Measurements from ENCODE around the gene YKT6.
"Not testable (repeated sequence)": the region's sequence is repeated elsewhere in the genome, so short reads cannot be mapped to it uniquely, and the experiment has no call there.

The YKT6 gene

DNA sequence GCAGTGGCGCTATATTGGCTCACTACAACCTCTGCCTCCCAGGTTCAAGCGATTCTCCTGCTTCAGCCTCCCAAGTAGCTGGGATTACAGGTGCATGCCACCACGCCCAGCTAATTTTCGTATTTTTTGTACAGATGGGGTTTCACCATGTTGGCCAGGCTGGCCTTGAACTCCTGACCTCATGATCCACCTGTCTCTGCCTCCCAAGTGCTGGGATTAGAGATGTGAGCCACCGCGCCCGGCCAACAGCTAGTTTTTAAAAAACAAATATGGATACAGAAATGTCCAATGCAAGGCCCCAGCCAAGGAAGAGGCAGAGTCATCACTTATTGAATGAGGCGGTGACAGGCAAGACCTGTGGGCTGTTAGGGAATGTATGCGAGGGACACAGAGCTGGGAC is 28.9 kb upstream of the YKT6 start:
- FAIRE-seq; DNase-seq (ENCODE audit: insufficient read length, low spot score): not testable (repeated sequence)

DNA sequence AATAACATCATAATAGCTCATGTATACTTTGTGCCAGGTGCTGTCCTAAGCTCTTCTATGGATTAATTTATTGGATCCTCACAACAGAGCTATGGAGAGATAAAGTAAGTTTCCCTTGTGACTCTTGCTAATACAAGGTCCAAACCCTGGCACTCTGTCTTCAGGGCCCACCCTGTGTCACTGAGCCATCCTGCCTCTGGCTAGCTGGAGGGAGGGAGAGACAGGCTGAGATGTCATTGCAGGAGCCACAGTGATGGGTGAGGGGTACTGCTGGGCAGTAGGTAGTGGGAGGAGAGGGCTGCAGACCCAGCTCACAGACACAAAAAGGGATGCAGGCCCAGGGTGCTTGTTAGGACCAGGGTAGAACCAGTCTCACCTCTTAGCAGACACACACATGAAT is 28.4 kb upstream of the YKT6 start:
- FAIRE-seq = no peak

DNA sequence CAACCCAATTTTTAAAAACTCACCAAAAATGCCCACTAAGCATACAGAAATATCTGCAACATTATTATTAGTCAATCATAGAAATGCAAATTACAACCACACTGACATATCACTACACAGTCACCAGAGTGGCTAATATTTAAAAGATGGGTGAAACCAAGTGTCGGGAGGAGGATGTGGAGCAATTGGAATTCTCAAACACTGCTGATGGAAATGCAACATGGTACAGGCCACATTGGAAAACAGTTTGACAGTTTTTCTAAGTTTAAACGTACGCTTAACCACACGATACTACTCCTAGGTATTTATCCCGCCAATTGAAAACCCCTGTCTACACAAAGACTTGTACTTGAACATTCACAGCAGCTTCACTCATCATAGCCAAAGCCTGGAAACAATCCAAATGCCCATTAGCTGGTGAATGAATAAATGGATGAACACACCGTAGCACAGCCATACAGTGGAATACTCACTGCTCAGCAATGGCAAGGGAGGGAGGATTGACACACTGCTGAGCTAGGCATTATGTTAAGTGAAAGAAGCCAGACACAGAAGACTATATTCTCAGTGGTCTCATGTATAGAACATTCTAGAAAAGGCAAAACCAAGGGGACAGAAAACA is 27.9 kb upstream of the YKT6 start:
- no peak for FAIRE-seq
- DNase-seq (ENCODE audit: insufficient read length, low spot score) = no peak

More for the DNA sequence above, 28.4 kb upstream of the YKT6 start:
- no peak for DNase-seq (ENCODE audit: insufficient read length, low spot score)

DNA sequence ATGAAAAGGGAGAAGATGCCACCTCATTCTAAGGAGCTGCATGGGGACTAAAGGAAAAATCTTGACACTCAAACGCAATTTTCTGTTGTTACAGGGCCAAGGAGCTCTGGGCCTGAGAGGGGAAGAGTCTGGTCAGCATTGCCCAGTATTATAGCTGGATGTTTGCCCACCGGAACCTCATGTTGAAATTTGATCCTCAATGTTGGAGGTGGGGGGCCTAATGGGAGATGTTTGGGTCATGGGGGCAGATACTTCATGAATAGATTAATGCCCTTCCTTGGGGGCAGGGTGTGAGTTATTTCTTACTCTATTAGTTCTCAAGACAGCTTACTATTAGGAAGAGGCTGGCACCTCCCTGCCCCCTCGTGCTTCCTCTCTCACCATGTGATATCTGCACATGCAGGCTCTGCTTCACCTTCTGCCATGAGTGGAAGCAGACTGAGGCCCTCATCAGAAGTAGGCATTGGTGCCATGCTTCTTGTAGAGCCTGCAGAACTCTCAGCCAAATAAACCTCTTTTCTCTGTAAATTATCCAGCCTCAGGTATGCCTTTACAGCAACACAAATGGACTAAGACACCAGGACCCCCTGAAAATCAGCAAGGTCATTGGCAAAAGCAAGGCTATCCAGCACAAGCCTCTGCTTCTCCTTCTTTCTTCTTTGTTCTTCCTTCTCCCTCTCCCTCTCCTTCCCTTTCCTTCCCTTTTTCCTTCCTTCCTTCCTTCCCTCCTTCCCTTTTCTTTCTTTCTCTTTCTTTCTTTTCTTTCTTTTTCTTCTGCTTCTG is 26.7 kb upstream of the YKT6 start:
- no peak for DNase-seq (ENCODE audit: insufficient read length, low spot score)
- no peak for FAIRE-seq

DNA sequence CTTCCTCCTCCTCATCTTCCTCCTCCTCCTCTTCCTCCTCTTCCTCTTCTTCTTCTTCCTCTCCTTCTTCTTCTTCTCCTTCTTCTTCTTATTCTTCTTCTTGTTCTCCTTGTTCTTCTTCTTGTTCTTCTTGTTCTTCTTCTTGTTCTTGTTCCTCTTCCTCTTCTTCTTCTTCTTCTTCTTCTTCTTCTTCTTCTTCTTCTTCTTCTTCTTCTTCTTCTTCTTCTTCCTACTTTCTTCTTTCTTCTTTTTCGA is 26.2 kb upstream of the YKT6 start:
- DNase-seq (ENCODE audit: insufficient read length, low spot score); FAIRE-seq: not testable (repeated sequence)

DNA sequence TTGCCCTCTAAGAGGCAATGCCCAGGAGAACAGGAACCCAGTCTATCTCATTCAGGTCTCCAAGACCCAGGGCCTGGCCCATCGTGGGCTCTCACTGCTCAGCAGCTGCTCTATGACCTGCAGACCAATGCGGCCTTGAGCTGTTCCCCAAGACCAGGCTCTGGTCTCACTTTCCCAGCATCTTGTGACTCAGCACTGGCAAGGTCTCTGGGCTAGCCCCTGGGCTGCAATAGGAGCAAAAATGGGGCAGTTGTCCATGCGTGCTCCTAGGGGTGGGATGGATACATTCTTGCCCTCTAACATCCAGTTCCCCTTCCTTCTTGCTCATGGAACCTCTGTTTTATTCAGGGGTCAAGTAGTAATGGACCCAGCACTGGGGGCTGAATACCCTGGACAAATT is 25.0 kb upstream of the YKT6 start:
- no peak for DNase-seq (ENCODE audit: insufficient read length, low spot score)
- FAIRE-seq = no peak

DNA sequence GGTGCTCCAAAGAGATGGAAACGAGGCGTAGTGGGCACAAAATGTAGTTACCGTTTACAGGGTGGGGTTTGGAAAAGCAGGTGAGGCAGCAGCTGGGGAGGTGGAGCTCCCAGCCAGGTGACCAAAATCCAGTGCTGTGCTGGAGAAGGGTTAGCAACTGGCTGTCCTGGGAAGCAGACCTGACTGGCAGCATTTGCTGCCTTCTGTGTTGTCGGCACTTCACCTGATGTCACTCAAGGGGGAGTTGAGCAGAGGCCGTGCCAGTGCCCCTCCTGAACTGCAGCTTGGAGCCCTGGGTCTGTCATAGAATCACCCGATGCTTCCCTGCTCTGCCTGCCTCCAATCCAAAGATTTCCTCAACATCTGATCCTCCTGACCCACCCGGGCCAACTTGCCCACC is 24.3 kb upstream of the YKT6 start:
- DNase-seq (ENCODE audit: insufficient read length, low spot score) = no peak
- no peak for FAIRE-seq

DNA sequence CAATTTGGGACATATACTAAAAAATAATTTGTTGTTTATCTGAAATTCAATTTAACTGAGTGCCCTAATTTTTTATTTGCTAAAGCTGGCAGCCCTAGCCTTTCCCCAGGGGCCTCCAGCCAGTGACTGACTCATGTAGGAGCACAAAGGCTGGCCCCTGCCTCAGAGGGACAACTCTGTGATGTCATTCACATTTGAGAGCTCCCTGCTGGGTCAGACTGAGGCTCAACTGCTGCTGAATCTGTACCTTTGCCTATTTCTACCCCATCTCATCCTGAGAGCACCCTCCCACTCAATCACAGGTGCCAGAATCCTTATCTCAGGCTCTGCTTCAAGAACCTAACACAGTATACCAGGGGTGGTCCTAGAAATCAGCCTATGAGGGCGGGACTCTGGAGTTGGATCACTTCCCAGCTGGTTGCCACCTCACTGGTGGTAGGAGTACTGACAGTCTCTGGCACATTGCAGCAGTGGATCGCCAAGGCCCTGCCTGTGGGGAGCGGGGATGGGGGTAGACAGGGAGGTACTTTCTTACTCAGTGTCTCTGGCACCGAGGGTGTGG is 23.1 kb upstream of the YKT6 start:
- DNase-seq (ENCODE audit: insufficient read length, low spot score) (no peak), FAIRE-seq (no peak)

DNA sequence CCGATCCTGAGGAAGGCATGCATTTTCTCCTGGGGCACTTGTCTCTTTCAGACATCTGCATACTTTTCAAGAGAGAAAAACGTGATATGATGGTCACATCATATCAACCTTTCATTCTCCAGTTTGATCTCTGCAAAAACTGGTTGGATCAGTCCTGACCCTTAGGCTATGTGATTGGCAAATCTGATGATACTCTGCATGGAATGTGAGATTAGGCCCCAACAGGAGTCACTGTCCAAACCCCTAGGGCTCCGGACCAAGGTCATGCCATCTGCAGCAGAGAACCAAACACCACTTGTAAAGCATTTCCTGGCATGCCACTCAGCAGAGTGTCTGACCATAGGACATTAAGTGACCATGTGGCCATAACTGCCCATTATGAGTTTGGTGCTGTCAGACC is 20.1 kb upstream of the YKT6 start:
- DNase-seq (ENCODE audit: insufficient read length, low spot score) (no peak), FAIRE-seq (no peak)

DNA sequence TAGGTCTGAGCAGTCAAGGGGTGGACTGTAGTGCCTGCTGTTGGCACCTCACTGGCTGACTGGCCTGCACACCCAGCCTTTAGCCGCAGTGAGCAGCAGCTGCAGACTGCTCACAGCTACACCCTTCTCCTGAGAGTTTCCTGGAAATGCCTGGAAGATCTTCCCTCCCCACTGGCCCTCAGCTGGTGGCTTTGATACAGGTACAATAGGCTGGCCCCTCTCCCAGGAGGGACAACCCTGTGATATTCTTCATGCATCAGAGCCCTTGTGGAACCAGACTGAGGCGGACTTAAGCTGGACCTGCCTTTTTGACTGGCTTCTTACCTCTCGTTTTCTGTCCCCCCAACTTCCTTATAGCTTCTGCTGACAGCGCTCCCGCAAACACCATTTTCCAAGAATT is 18.0 kb upstream of the YKT6 start:
- no peak for DNase-seq (ENCODE audit: insufficient read length, low spot score)
- FAIRE-seq = no peak

DNA sequence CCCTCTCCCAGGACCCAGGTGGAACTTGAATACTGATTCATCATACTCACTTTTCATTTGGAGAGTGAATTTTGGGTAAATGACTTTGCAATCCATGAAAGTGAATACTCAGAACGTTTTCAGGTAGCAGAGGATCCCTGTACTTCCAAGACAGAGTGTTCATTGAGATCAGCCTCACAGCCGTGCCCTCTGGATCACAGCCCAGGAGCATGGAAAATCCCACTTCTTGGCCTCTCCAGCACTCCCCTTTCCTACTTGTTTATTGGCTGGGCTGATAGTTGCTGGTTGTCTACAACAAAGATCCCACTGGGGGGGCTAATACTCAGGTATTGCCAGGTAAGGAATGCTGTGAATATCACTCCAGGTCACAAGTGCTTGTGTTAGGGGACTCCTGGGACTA is 17.4 kb upstream of the YKT6 start:
- no peak for FAIRE-seq
- DNase-seq (ENCODE audit: insufficient read length, low spot score) = no peak

DNA sequence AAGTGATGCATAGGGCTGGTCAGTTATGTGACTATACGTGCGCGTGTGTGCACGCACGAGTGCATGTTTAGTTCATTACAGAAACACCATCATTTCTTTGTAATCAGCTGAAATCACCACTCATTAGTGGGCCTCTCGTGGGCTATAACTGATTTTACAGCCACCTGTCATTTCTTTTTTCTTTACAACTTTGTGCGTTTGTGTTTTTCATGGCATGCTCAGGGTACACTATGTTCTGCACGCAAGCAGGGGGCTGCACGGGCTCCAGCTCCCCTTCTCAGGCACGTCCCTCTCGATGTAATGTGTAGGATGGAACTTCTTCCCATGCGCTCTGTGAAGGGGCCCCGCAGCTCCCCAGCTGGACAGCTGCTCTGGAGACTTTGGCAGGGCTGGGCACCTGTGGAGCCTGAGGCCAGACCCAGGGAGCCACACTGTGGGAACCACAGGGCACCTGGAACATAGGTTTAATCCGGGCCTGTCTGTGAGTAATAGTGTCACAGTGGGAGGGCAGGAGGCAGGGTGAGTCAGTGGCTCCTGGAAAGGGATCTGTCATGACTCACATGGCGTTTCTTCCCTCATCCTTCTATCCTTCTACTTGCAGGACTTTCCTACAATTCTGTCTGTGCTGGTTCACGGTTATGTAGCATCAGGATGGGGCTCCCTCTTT is 16.4 kb upstream of the YKT6 start:
- DNase-seq (ENCODE audit: insufficient read length, low spot score) (no peak), FAIRE-seq (no peak)

DNA sequence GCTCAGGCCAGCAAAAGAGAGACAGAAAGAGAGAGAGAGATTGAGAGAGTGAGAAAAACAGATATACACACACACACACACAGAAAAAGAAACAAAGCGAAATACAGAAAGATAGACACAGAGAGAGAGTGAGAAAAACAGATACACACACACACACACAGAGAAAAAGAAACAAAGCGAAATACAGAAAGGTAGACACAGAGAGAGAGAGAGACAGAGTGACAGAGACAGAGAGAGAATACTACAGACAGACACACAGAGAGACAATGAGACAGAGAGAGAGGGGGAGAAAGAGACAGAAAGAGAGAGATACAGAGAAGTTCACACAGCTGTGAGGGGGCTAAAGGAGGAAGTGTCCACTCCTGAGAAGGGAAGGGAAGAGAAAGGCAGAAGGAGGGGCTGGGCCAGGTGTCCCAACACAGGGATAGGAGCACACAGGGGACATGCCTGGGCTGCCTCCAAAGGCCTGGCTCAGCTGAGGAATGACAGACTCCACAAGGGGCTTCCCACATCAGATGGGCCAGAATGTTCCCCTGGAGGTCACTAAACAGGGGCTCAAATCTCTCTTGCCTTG is 15.8 kb upstream of the YKT6 start:
- FAIRE-seq = no peak
- no peak for DNase-seq (ENCODE audit: insufficient read length, low spot score)

DNA sequence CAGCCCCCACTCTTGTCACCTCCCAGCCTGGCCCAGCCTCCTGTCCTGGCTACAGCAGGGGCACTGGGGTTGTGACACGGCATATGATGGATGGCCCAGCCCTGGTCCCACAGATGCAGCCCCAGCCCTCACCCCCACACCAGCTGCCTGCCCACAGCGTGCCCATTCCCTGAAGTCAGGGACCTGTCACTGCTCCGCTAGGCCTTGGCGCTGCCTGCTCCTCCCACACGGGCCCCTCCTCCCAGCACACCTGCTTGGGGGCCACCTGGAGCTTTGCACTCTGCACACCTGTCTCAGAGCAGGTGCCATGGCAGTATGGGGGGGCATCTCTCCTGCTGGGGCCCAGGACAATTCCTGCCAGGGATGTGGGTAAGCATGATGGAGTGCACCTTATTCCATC is 15.0 kb upstream of the YKT6 start:
- no peak for DNase-seq (ENCODE audit: insufficient read length, low spot score)
- no peak for FAIRE-seq

DNA sequence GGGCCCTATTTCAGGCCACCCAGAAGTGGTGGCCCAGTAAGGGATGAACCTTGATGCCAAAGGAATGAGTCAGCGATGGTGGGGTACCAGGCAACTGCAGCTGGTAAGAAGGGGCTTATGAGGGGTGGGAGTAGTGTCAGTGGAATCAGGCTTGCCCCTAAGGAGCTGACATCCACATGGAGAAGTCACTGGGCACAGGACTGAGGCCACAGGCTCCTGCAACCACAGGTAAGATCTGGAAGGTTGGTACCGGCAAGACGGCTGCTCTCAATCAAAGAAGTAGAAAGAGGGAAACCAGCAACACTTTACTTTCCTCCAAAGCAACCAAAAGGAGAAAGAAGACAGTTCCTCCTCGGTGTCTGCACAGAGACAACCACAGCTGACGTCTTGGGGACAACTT is 14.0 kb upstream of the YKT6 start:
- DNase-seq (ENCODE audit: insufficient read length, low spot score) = no peak
- FAIRE-seq = no peak

DNA sequence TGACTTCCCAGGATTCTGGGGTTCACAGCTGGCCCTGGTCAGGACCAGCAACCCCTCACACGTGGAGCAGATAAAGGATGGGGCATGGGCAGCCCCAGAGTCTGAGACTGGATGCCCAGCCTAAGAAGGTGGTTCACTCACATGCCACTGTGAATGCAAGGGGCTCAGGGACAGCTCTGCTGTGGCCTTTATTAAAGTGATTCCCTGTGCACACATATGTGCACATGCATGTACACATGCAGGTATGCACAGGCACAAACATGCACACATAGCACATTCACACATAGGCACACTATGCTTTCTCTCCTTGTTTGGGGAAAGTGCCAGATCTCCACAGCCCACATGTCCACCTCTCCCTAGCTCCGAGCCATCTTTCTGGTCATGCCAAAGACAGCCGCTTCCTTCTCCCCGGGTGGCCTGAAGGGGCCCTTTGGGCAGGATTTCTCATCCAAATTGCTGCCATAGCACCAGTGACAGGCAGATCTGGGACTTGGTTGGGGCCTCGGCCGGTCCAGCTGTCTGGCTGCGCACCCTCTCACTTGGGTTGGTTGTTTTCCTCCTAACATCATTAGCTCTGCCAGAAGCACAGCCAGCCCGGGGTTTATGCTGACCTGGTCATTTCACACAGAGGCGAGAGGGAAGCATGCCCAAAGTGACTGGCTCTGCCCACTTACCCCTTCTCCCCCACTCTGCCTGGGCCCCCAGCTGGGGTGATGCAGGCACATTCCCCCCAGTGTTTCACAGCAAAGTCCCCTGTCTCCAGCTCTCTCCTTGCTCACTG is 13.0 kb upstream of the YKT6 start:
- FAIRE-seq = no peak
- DNase-seq (ENCODE audit: insufficient read length, low spot score) = no peak

DNA sequence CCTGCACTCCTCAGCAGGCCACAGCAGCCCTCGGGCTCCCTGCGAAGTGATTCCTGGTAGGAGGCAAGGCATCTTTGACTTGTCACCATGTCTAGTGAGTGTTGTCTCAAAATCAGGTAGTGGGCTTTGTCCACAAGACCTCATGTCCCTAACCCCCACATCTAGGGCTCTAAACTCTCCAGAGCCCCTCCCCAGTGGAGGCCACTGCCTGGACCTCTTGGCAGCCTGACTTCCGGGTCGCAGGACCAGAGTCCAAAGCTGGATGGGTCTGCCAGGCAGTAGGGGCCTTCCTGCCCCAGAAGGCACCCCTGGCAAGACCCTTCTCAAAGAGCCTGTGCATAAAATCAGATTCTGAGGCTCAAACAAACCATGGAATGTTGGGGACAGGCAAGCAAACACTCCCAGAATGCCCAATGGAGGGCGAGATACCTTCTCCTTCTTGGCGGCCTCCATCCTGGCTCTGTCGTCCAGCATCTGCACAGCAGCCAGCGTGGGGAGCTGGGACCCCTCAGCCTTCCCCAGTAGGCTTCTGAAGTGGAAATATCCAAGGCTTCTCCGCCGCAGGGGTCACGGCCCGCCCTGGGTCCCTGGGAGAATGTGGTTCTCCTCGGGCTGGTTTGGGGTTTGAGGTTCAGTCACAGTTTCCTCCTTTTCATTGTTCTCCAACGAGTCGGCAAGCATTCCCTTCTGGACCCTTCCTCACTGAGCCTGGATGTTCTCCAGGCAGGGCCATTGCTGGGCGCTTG is 12.1 kb upstream of the YKT6 start:
- no peak for FAIRE-seq
- DNase-seq (ENCODE audit: insufficient read length, low spot score) = no peak

DNA sequence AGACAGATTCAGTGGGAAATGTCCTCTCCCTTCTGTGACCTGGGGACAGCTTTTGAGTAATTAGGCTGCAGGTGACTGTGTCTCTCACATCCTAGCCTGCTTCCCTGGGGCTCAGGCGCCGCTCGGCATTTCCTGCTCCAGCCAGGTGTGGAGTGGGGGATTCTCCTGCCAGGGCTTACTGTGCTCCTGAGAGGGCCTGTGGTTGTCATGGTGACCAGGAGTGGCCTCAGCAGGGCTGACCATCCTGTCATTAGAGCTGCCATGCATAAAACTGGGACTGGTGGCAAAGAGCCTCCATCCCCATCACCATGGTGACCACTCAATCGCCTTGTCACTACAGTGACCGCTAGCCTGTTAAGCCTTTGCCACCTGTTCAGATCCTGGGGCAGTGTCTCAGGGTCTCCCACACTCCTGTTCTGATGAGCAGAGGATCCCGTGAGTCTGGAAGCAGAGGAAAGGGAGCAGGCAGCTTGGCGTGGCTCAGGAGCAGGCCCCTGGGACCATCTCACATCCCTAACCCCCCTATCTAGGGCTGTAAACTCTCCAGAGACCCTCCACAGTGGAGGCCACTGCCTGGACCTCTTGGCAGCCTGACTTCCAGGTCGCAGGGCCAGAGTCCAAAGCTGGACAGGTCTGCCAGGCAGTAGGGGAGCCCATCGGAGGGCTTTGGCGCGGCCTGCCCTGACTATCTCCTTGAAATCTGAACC is 11.3 kb upstream of the YKT6 start, which contains the start of gene GCK:
TSS of gene GCK (minus strand) at position 154 of the 707 bp plus-strand sequence. CDS start 486 bp downstream, outside the sequence.
- DNase-seq (ENCODE audit: insufficient read length, low spot score) (no peak), FAIRE-seq (no peak)

Measured in GM19239 (cell line).